ENCODE results near the gene ZNF280B. TPM values are rescaled to one million over a fixed set of nuclear protein-coding genes. Genes with fewer than 3 reads are reported as not detected.
"Not testable (repeated sequence)": the region's sequence is repeated elsewhere in the genome, so short reads cannot be mapped to it uniquely, and the experiment has no call there.

Gene ZNF280B
- total RNA-seq, 2 donors from 2014 or later = 2.9 to 4.5 TPM

DNA sequence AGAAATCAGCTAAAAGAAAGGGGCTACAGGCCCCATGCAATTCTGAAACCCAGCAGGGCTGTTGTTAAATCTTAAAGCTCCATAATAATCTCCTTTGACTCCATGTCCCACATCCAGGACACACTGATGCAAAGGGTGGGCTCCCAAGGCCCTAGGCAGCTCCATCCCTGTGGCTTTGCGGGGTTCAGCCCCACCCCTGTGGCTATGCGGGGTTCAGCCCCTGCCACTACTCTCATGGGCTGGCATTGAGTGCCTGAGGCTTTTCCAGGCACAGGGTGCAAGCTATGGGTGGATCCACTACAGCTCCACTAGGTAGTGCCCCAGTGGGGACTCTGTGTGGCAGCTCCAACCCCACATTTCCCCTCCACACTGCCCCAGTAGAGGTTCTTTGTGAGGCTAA is 20.2 kb upstream of the ZNF280B start:
- ATAC-seq (replicated peaks in 1 of 2) (no peak), DNase-seq (no peak)
- H3K27me3 Mint-ChIP-seq (ENCODE audit: low read depth) = peaks cover 14% of the 10 kb centered on the region
- H3K36me3 Mint-ChIP-seq (ENCODE audit: insufficient read depth in 2 of 2) = no peaks in the 10 kb centered on the region
- H3K27ac Mint-ChIP-seq = no peak overlapping the region
- H3K4me1 Mint-ChIP-seq (ENCODE audit: low read depth) = no peaks in the 10 kb centered on the region
- H3K4me3 Mint-ChIP-seq = no peak overlapping the region
- no peaks in the 10 kb centered on the region for H3K9me3 Mint-ChIP-seq

- Mint-ChIP-seq H3K27me3 (ENCODE audit: low read depth) (peaks cover 21% of the 10 kb centered on the region), H3K36me3 (ENCODE audit: insufficient read depth in 2 of 2) (no peaks in the 10 kb centered on the region), H3K27ac (no peak overlapping the region), H3K9me3 (no peaks in the 10 kb centered on the region), H3K4me3 (no peak overlapping the region), H3K4me1 (ENCODE audit: low read depth) (no peaks in the 10 kb centered on the region)
- no peak for ATAC-seq (replicated peaks in 1 of 2)
- no peak for DNase-seq
Observed at GRCh38 chr22:22527312-22527711, 18.8 kb upstream of the ZNF280B start.

GRCh38 chr22:22526125-22526912 is 17.8 kb upstream of the ZNF280B start:
- no peak overlapping the region for H3K4me3 Mint-ChIP-seq
- DNase-seq (no peak), ATAC-seq (replicated peaks in 1 of 2) (no peak)
- H3K4me1 Mint-ChIP-seq (ENCODE audit: low read depth) = no peaks in the 10 kb centered on the region
- no peaks in the 10 kb centered on the region for H3K36me3 Mint-ChIP-seq (ENCODE audit: insufficient read depth in 2 of 2)
- peaks cover 21% of the 10 kb centered on the region for H3K27me3 Mint-ChIP-seq (ENCODE audit: low read depth)
- H3K27ac Mint-ChIP-seq = no peak overlapping the region
- no peaks in the 10 kb centered on the region for H3K9me3 Mint-ChIP-seq

DNA sequence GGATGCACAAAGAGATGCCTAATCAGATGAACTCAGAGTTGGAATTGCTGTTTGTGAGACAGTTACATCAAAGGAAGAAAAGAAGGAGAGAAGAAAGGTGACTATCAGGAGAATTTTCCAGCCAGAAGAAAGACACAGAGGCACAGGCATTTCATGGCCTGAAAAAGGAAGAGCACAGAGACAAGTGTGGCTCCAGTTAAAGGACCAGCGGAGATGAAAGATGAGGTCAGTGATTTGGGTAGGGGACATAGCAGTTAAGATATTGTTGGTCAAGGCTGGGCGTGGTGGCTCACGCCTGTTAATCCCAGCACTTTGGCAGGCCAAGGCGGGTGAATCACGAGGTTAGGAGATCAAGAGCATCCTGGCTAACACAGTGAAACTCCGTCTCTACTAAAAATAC is 15.0 kb upstream of the ZNF280B start:
- Mint-ChIP-seq H3K9me3 (no peaks in the 10 kb centered on the region), H3K36me3 (ENCODE audit: insufficient read depth in 2 of 2) (no peaks in the 10 kb centered on the region), H3K4me3 (no peak overlapping the region), H3K27me3 (ENCODE audit: low read depth) (peaks cover 21% of the 10 kb centered on the region), H3K4me1 (ENCODE audit: low read depth) (no peaks in the 10 kb centered on the region), H3K27ac (no peak overlapping the region)
- ATAC-seq (replicated peaks in 1 of 2) (no peak), DNase-seq (no peak)

GRCh38 chr22:22521631-22522030 is 13.1 kb upstream of the ZNF280B start:
- Mint-ChIP-seq H3K27me3 (ENCODE audit: low read depth) (peaks cover 24% of the 10 kb centered on the region), H3K36me3 (ENCODE audit: insufficient read depth in 2 of 2) (no peaks in the 10 kb centered on the region)

DNA sequence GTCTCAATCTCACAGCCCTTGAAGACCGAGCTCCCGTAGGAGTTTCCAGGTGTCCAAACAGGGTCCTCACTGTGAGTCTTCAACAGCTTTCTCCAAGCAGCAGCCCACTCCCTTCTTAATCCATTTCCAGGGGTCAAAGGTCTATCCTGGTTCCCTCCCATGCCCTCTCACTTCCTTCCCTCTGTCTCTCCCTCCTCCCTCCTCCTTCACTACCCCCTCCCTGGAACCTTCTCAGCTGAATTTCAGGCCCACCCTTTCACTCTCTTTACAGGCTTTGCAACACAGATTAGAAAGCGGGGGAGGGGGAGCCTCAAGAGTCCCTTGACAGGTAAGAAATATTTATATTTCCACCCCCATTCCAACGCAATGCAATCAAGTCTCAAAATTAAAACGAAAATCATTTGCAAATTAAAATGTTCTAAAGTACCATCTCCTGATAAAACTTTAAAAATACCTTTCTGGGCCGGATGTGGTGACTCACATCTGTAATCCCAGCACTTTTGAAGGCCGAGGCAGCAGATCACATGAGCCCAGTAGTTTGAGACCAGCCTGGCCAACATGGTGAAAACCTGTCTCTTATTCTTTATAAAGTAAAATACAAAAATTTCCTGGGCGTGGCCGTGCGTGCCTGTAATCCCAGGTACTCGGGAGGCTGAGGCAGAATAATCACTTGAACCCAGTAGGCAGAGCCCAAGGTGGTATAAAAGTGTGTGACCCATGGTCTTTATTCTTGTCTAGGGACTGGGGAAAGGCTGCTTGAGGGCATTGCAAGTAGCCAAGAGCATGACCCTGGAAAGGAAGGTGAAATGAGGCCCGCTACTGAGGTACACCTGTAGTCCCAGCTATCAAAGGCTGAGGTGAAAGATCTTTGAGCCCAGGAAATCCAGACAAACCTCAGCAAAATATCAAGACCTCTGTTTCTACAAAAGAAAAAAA is 12.4 kb upstream of the ZNF280B start:
- H3K27me3 Mint-ChIP-seq (ENCODE audit: low read depth) = peaks cover 24% of the 10 kb centered on the region
- H3K27ac Mint-ChIP-seq = no peak overlapping the region
- no peak for DNase-seq
- H3K36me3 Mint-ChIP-seq (ENCODE audit: insufficient read depth in 2 of 2) = no peaks in the 10 kb centered on the region
- no peak overlapping the region for H3K4me3 Mint-ChIP-seq
- no peak for ATAC-seq (replicated peaks in 1 of 2)
- H3K4me1 Mint-ChIP-seq (ENCODE audit: low read depth) = no peaks in the 10 kb centered on the region
- H3K9me3 Mint-ChIP-seq = no peaks in the 10 kb centered on the region

More at GRCh38 chr22:22521631-22522030, 13.1 kb upstream of the ZNF280B start:
- no peaks in the 10 kb centered on the region for H3K9me3 Mint-ChIP-seq
- ATAC-seq (replicated peaks in 1 of 2) (no peak), DNase-seq (no peak)
- no peak overlapping the region for H3K4me3 Mint-ChIP-seq
- H3K27ac Mint-ChIP-seq = no peak overlapping the region
- no peaks in the 10 kb centered on the region for H3K4me1 Mint-ChIP-seq (ENCODE audit: low read depth)

GRCh38 chr22:22520020-22520656 is 11.6 kb upstream of the ZNF280B start, which contains the start of gene ZNF280A:
TSS of gene ZNF280A (minus strand) at chr22:22520270. CDS start at chr22:22515630, 4,640 bp downstream.
- no peaks in the 10 kb centered on the region for H3K36me3 Mint-ChIP-seq (ENCODE audit: insufficient read depth in 2 of 2)
- DNase-seq (no peak), ATAC-seq (replicated peaks in 1 of 2) (no peak)
- H3K27me3 Mint-ChIP-seq (ENCODE audit: low read depth) = peaks cover 23% of the 10 kb centered on the region
- no peak within 1 kb of the TSS for H3K27ac Mint-ChIP-seq
- H3K9me3 Mint-ChIP-seq = no peaks in the 10 kb centered on the region
- H3K4me3 Mint-ChIP-seq = no peak within 1 kb of the TSS
- no peaks in the 10 kb centered on the region for H3K4me1 Mint-ChIP-seq (ENCODE audit: low read depth)

GRCh38 chr22:22519591-22519990 is 11.0 kb upstream of the ZNF280B start:
- Mint-ChIP-seq H3K4me1 (ENCODE audit: low read depth) (no peaks in the 10 kb centered on the region), H3K27ac (no peak overlapping the region), H3K27me3 (ENCODE audit: low read depth) (peaks cover 22% of the 10 kb centered on the region), H3K4me3 (no peak overlapping the region), H3K36me3 (ENCODE audit: insufficient read depth in 2 of 2) (no peaks in the 10 kb centered on the region), H3K9me3 (no peaks in the 10 kb centered on the region)
- DNase-seq (no peak), ATAC-seq (replicated peaks in 1 of 2) (no peak)

- no peaks in the 10 kb centered on the region for H3K36me3 Mint-ChIP-seq (ENCODE audit: insufficient read depth in 2 of 2)
- H3K27ac Mint-ChIP-seq = no peak overlapping the region
- H3K4me1 Mint-ChIP-seq (ENCODE audit: low read depth) = no peaks in the 10 kb centered on the region
- peaks cover 15% of the 10 kb centered on the region for H3K27me3 Mint-ChIP-seq (ENCODE audit: low read depth)
- DNase-seq = no peak
- no peak for ATAC-seq (replicated peaks in 1 of 2)
- H3K4me3 Mint-ChIP-seq = no peak overlapping the region
- H3K9me3 Mint-ChIP-seq = no peaks in the 10 kb centered on the region
Observed at GRCh38 chr22:22516992-22517391, 8.4 kb upstream of the ZNF280B start.

DNA sequence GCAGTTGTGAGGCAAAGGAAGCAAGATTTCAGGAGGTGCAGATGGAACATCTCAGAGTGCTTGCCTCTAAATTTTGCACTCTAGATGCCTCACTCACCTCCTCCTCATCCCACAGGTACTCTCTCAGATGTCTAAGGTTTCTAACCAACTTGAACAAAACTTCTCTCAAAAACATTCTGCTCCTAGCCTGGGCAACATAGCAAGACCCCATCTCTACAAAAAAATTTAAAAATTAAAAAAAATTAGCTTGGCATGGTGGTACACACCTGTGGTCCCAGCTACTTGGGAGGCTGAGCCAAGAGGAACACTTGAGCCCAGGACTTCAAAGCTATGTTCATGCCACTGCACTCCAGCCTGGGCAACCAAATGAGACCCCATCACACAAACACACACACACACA is 7.3 kb upstream of the ZNF280B start:
- peaks cover 15% of the 10 kb centered on the region for H3K27me3 Mint-ChIP-seq (ENCODE audit: low read depth)
- H3K4me1 Mint-ChIP-seq (ENCODE audit: low read depth) = no peaks in the 10 kb centered on the region
- H3K4me3 Mint-ChIP-seq = no peak overlapping the region
- H3K9me3 Mint-ChIP-seq = no peaks in the 10 kb centered on the region
- no peak overlapping the region for H3K27ac Mint-ChIP-seq
- no peak for ATAC-seq (replicated peaks in 1 of 2)
- H3K36me3 Mint-ChIP-seq (ENCODE audit: insufficient read depth in 2 of 2) = no peaks in the 10 kb centered on the region
- DNase-seq = no peak

DNA sequence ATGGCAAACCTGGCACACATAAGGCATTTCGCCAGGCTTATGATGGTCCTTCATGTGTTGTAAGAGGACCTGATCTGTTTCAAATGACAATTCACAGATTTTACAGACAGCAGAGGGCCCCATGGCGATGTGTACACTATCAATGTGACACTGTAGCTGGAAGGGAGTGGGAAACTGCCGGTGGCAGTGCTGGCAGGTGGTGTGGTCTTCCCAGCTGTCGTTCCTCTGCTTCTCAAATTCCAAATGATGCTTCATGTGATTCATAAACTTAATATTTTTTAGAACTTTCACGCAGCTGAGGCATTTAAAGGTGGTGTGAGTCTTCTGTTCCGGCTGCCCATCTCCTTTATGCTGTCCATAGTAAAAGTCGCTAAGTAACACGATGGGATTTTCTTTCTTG is 5.9 kb upstream of the ZNF280B start:
- H3K27me3 Mint-ChIP-seq (ENCODE audit: low read depth) = peaks cover 15% of the 10 kb centered on the region
- not testable (repeated sequence) for DNase-seq; H3K27ac Mint-ChIP-seq; H3K4me1 Mint-ChIP-seq (ENCODE audit: low read depth); H3K36me3 Mint-ChIP-seq (ENCODE audit: insufficient read depth in 2 of 2); H3K4me3 Mint-ChIP-seq; H3K9me3 Mint-ChIP-seq; ATAC-seq (replicated peaks in 1 of 2)

DNA sequence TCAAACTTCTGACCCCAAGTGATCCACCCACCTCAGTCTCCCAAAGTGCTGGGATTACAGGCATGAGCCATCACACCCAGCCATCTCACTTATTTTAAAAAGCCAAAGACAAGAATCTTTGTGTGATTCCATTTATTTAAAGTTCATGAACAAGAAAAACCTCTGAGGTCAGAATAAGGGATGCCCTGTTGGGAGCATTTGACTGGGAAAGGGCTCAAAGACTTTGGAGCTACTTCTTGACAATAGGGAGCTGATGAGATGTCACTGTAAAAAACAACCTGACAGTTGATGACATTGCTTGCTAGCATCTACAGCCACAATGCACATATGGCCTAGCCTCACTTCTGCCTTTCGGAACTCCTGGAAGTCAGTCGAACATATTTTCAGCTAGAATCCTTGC is 5.1 kb upstream of the ZNF280B start:
- H3K36me3 Mint-ChIP-seq (ENCODE audit: insufficient read depth in 2 of 2) = peaks cover 4 to 8% of the 10 kb centered on the region in 2 donors
- peaks cover 15% of the 10 kb centered on the region for H3K27me3 Mint-ChIP-seq (ENCODE audit: low read depth)
- H3K27ac Mint-ChIP-seq = no peak overlapping the region
- peaks cover 5% of the 10 kb centered on the region in 2 donors for H3K9me3 Mint-ChIP-seq
- DNase-seq = no peak
- no peaks in the 10 kb centered on the region for H3K4me1 Mint-ChIP-seq (ENCODE audit: low read depth)
- no peak overlapping the region for H3K4me3 Mint-ChIP-seq
- no peak for ATAC-seq (replicated peaks in 1 of 2)

GRCh38 chr22:22512951-22513350 is 4.4 kb upstream of the ZNF280B start:
- DNase-seq (no peak), ATAC-seq (replicated peaks in 1 of 2) (no peak)
- H3K9me3 Mint-ChIP-seq = peaks cover 5% of the 10 kb centered on the region in 2 donors
- no peak overlapping the region for H3K4me3 Mint-ChIP-seq
- H3K4me1 Mint-ChIP-seq (ENCODE audit: low read depth) = peaks cover 2% of the 10 kb centered on the region
- no peak overlapping the region for H3K27ac Mint-ChIP-seq
- peaks cover 15% of the 10 kb centered on the region for H3K27me3 Mint-ChIP-seq (ENCODE audit: low read depth)
- peaks cover 4 to 8% of the 10 kb centered on the region in 2 donors for H3K36me3 Mint-ChIP-seq (ENCODE audit: insufficient read depth in 2 of 2)

Measured in activated T-cell treated with anti-CD3 and anti-CD28 coated beads, Interleukin-2, amount 50 U/mL, for 72 hours (primary cell).